HG02852 (cell line): ENCODE data around the gene CP.

Experiments used
- ATAC-seq: cut with Tn5 transposase; IDR thresholded peaks from one replicate; pipeline ENCODE4 v1.9.1; 2021; ENCODE audit warnings: mild to moderate bottlenecking, moderate library complexity; ENCODE audit not compliant: unreplicated experiment

Gene CP

DNA sequence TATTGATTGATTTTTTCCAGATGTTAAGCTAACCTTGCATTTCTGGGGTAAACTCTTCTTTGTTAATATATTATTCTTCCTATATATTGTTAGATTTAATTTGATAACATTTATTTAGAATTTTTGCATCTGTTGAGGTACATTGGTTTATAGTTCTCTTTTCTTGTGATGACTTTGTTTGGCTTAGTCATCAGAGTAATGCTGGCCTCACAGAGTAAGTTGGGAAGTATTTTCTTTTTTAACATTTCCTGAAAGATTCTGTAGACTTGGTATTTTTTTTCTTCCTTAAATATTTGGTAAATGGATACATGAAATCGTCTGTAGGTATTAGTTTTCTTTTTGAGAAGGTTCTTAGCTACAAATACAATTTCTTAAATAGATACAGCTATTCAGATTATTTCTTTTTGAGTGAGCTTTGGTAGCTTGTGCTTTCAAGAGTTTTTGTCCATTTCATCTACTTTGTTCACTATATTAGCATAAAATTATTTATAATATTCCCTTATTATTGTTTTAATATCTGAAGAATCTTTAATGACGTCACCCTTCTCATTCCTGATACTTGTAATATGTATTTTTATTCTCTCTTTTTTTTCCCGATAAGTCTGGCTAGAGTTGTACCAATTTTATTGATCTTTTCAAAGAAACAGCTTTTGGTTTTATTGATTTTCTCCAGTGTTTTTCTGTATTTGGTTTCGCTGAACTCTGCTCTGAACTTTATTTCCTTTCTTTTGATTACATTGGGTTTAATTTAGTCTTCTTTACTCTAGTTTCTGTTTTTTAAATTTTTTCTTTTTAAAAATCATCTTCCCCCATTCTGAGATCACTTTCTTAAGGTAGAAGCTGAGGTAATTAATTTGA lies 98.7 kb downstream of the CP start:
- ATAC-seq = no peak
